Testis (tissue), 2 donors: ENCODE results near the gene TBX1.

Experiments
- CTCF ChIP-seq, 3 experiments: fragments of 450-650 bp in 2 of 3; fragments of 200-600 bp in 1 of 3; sonication (generic) in 1 of 3; IDR thresholded peaks; one replicate each; pipeline ENCODE4 v1.5.1; 2016 to 2019; ENCODE audit warnings: antibody characterized with exemption in 3 of 3, mild to moderate bottlenecking in 2 of 3, moderate library complexity in 1 of 3
- POLR2A ChIP-seq: fragments of 450-650 bp; IDR thresholded peaks from one replicate; pipeline ENCODE4 v1.6.1; 2017; ENCODE audit warnings: antibody characterized with exemption, mild to moderate bottlenecking, moderate library complexity

GRCh38 chr22:19748991-19749664 is 11.4 kb upstream of the TBX1 start:
- TF ChIP-seq CTCF (IDR thresholded peaks at IDR 0.05), result no peak
- no peak for TF ChIP-seq POLR2A
